NCI-H1436 (cell line): ENCODE measurements around the gene DUS4L.

Experiments
- DNase-seq: peaks from one replicate; lab custom pipeline; 2025; lab: John Stamatoyannopoulos, UW

Gene DUS4L

DNA sequence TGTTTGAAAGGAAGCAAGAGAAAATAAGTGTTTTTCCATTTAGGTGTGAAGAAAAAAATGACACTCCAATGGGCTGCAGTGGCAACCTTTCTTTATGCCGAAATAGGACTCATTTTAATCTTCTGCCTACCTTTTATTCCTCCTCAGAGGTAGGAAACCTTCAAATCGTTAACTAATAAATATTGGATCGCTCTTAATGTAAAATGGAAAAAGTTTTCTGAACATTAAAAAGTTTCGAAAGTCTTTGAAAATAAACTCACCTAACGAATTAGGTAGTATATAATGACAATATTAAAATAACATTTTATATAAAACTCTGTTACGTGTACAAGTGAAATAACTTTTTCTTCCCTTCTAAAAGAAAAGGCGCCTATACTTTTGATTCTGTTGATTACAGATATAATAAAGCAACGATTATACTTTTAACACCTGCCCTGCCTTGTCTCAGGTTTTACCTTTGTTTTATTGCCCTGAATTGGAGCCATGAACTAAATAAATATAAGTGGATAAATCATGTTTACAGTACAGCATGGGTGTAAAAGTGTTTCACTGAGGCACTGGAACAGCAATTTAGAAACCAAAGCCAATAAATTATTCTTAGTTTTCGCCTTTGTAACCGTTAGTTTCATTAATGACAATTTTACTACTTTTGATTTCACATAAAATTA is 17.1 kb downstream of the DUS4L start:
- no peak for DNase-seq

GRCh38 chr7:107581387-107582013 is 17.7 kb downstream of the DUS4L start:
- DNase-seq: no peak

DNA sequence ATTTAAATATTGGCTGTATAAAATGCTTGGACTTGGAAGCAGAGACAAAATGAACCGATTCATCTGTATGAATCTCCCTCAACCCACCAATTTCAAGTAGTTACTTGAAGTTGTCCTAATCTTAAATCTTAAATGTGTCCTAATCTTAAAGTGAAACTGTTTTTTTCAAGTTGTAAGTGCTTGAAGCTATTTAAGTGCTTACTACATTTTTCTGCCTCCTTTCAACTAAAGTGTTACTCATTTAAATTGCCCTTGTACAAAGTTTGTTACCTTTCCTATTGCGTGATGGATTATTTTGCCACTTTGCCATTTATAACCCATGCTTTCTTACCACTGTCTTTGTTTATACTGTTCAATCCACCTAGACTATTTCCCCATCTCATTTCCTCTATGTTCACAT is 19.1 kb downstream of the DUS4L start:
- DNase-seq: no peak

DNA sequence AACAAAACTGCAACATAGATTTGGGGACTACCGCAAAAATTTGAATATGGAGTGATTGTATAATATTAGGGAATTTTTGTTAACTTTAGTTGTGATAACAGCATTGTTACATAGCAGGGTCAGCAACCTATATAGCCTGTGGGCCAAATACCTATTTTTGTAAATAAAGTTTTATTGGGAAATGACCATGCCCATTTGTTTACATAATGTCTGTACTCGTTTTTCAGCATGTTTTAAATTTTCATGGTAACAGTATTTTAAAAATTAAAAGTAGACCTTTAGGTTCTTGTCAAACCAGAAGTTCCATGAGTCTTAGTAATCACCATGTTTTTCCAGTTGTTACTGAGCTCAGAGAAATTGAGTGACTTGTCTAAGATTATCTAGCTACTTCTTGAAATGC is 20.9 kb downstream of the DUS4L start:
- DNase-seq: no peak

DNA sequence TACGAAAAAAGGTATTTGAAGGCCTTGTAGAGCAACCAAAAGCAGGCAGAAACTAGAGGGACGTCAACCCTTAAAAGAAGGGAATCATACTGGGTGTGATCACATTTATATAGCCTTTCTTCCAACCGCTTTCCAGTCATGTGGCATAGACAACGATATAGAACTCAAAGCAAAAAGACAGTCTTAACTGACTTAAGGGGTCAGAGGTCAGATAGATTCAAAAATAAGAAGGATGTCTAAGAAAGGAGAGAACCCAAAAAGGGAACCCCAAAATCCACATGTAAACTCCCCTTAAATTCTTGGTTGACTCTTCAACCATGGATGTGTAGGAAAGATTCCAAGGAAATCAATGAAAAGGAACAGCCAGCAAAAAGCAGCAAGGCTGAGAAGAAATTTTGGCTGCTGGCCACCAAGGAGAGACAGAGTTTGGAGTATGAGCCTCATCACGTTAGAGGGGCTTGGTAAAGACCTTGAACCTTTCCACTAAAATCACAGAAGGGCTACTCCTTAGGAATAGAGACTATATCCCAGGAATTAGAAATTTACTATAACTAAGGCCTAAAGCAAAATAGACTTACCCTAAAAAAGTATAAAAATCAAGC is 24.9 kb downstream of the DUS4L start:
- DNase-seq: no peak

DNA sequence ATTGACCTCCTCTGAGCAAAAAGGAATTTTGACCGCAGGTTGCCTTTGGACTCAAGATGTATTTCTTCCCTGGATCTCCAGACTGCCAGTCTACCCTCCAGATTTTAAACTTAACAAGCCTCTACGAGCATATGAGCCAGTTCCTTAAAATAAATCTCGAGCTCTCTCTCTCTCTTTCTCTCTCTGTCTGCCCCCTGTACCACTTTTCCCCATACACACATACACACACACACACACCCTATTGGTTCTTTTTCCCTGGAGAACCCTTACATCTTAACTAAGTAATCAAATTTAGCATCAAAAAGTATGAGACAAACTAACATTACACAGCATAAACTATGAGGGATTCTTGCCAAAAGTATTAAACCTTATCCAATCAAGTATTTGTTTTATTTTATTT is 27.6 kb downstream of the DUS4L start:
- DNase-seq: no peak

- DNase-seq: no peak
Measured at GRCh38 chr7:107592361-107593024, 28.7 kb downstream of the DUS4L start.

GRCh38 chr7:107593025-107593410 is 29.2 kb downstream of the DUS4L start:
- DNase-seq: no peak

DNA sequence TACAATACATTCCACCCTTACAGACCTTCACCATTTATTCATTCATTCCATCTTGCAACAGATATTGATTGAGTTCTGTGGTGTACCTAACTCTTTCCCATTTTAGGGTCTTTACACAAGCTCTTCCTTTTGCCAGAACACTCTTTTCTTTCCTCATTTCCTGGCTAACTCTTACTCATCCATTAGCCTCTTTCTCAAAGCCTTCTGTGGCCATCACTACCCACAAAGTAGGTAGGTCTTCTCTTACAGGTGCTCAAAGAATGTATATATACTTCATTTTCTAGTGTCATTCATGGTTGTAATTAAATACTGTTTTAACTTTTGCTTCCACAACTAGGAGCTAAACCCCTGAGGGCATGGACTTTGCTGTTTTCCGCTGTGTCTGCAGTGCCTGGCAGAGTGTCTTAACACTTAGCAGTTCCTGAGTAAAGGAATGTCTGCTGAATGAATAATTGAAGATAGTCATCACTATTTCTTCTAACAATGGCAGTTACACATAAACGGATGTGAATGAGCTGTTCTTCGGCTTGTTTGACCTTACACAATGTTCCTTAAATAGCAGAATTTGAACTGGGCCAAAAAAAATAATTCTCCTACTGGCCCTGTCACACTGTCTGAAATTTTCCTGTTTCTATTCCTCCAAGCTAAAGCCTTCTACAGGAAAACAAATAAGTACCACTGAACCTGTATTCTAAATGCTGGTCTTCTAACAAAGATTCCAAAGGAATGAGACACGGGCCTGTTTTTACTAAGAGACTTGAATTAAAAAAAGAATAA is 31.4 kb downstream of the DUS4L start:
- DNase-seq: no peak

DNA sequence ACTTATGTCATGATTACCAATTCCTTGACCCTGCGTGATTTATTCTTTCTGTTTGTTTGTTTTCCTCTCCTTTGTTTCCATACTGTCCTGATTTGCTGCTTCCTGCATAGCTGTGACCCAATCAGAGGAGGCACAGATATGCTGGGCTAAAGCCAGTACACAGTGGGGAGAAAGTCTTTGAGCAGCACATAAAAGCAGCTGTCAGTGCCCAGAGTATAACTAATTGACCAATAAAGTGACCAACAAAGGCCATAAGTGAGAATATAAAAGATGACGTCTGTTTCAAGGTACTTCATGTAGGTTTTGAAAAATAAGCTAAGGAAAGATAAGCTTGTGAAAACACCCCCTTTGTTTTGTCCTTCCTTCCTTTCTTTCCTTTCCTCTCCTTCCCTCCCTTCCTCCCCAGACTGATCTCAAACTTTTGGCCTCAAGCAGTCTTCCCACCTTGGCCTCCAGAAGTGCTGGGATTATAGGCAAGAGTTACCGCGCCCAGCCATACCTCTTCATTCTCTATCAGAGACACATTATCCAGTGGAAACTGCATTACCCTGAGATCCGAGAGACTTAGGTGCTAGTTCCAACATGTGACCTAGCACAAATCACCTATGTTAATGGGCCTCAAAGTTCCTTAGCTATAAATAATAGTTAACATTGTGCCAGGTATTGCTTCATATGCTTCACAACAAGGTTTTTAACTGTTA is 33.3 kb downstream of the DUS4L start:
- DNase-seq: no peak

GRCh38 chr7:107597582-107597916 is 33.8 kb downstream of the DUS4L start:
- DNase-seq: no peak

DNA sequence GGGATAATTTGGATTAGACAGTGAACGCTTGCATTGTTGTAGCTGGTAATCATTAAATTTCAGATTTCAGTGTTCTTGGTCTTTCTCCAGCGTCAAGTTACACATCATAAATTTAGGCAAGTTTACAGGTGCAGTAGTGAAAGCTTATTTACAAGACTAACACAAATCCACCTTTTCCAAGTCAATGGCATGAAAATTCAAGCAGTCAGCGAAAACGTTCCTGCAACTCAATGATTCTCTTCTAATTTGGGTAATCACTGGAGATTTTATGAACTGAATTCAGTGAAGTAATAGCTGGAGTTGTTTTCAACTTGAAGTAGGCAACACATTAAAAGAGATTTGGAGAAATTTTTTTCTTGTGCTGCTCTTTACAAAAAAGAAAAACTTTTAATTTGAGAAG is 34.2 kb downstream of the DUS4L start:
- no peak for DNase-seq

DNA sequence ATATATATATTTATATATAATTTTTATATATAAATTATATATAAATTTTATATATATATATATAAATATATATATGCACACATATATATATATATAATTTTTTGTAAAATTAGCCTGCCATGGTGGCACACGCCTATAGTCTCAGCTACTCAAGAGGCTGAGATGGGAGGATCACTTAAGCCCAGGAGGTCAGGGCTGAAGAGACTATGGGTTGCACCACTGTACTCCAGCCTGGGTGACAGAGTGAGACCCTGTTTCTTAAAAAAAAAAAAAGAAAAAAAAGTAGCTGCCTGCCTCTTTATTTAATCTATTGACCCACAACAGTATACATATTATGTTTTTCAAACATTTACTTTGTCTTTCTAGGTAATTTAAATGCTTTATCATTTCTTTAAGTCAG is 35.5 kb downstream of the DUS4L start:
- DNase-seq: no peak

- DNase-seq: no peak
Measured at GRCh38 chr7:107600816-107601215, 37.0 kb downstream of the DUS4L start.

- no peak for DNase-seq
Measured at GRCh38 chr7:107605218-107605815, 41.5 kb downstream of the DUS4L start.

GRCh38 chr7:107606303-107606702 is 42.5 kb downstream of the DUS4L start:
- DNase-seq: no peak

DNA sequence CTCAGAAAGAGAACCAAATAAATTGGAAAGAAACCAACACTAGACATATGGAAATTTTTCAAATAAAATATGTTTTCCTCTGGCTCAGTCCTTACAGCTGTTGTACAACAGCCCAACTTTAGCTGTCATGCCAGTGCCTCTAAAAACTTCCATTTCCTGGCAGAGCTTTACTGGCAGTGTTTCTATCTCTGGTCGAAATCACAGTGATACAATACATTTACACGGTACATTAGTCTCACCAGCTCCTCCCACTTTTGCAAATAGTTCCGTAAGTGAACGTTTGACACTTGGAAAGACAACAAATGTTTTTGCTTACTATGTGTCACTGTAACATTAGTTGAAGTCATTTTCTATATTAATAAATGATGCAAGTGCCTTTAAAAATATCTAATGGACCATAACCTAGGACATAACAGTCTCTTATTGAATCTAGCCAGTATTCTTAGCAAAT is 46.1 kb downstream of the DUS4L start:
- DNase-seq: no peak

DNA sequence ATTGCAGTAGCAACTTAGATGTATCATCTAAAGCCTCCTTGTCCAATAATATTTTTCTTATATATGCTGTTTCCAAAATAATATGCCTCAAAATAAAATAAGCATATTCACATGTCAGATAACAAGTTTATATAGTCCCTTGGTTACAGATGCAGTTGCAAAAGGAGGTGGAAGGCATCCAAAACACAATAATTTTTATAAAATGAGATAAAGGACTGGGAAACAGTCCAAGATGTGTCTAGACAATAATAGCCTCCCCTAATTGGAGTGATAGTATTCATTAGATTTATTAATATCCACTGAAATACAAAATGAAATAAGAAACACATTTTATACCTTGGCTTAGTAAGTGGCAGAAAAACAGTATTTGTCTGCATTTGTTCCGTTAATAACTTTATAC is 46.6 kb downstream of the DUS4L start:
- DNase-seq: no peak

GRCh38 chr7:107613439-107613838 is 49.7 kb downstream of the DUS4L start:
- DNase-seq: no peak

GRCh38 chr7:107613948-107614347 is 50.2 kb downstream of the DUS4L start:
- no peak for DNase-seq

DNA sequence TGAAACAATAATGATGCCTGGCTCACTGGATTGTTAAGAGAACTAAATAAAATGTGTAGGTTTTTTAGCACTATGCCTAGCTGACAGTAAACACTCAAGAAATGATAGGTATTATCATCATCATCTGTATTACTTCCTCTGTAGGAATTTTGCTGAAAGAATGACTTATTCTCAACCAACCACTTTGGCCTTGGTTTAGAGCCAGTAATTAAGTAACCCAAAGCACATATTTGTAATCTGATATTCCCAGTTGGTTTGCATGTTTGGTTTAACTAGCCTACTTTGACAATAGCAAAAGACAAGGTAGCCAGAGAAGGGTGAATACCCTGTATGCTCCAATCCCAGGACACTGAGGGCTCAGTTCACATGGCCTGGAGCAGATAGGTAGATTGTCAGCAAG is 50.7 kb downstream of the DUS4L start:
- DNase-seq: no peak
